Mesothelial cell of epicardium (in vitro differentiated cells): Measurements from ENCODE around the gene QSOX1. TPM values are rescaled to one million over a fixed set of nuclear protein-coding genes. Genes with fewer than 3 reads are reported as not detected.
"Not testable (repeated sequence)": the region's sequence is repeated elsewhere in the genome, so short reads cannot be mapped to it uniquely, and the experiment has no call there.

Source experiments
- DNase-seq, 2 experiments: peaks; one replicate each; pipeline ENCODE4 v3.0.0; 2021; ENCODE audit warnings: low spot score in 2 of 2; ENCODE audit not compliant: unreplicated experiment in 2 of 2
- H3K27ac Mint-ChIP-seq: 2 replicates; pipeline ENCODE4 v1.8.0; 2021; ENCODE audit warnings: mixed read lengths
- H3K27me3 Mint-ChIP-seq: 2 replicates; pipeline ENCODE4 v1.8.0; 2021; ENCODE audit warnings: low read depth, mixed read lengths
- H3K36me3 Mint-ChIP-seq: 2 replicates; pipeline ENCODE4 v1.8.0; 2021; ENCODE audit warnings: mixed read lengths
- H3K4me1 Mint-ChIP-seq: 2 replicates; pipeline ENCODE4 v1.8.0; 2021; ENCODE audit warnings: mixed read lengths
- H3K4me3 Mint-ChIP-seq: 2 replicates; pipeline ENCODE4 v1.8.0; 2021; ENCODE audit warnings: mild to moderate bottlenecking, moderate library complexity, mixed read lengths
- H3K9me3 Mint-ChIP-seq: 2 replicates; pipeline ENCODE4 v1.8.0; 2021; ENCODE audit warnings: mixed read lengths
- CTCF ChIP-seq: fragments of 200-600 bp; sonication (generic); IDR thresholded peaks from one replicate; pipeline ENCODE4 v1.5.0; 2021; ENCODE audit warnings: antibody characterized with exemption; ENCODE audit not compliant: unreplicated experiment
- total RNA-seq: library from RNA; stranded (reverse); gene quantifications from 3 replicates; pipeline ENCODE4 v1.2.1, GENCODE V29; 2021

QSOX1 gene
- total RNA-seq, 1 donor from 2014 or later: 70.6 TPM

GRCh38 chr1:180131510-180131909, 23.2 kb upstream of the QSOX1 start:
- DNase-seq: no peak
- Mint-ChIP-seq H3K9me3 (peaks cover 7% of the 10 kb centered on the region), H3K4me3 (no peak overlapping the region), H3K4me1 (no peaks in the 10 kb centered on the region), H3K27me3 (peaks cover 16% of the 10 kb centered on the region), H3K27ac (no peak overlapping the region), H3K36me3 (no peaks in the 10 kb centered on the region)
- TF ChIP-seq CTCF: no peak

GRCh38 chr1:180133193-180133592, 21.5 kb upstream of the QSOX1 start:
- H3K4me1 Mint-ChIP-seq: no peaks in the 10 kb centered on the region

GRCh38 chr1:180133688-180134087, 21.0 kb upstream of the QSOX1 start:
- not testable (repeated sequence) for H3K36me3 Mint-ChIP-seq, H3K27ac Mint-ChIP-seq, H3K4me1 Mint-ChIP-seq, DNase-seq, H3K4me3 Mint-ChIP-seq
- Mint-ChIP-seq H3K27me3 (peaks cover 21% of the 10 kb centered on the region), H3K9me3 (peaks cover 15% of the 10 kb centered on the region)

More at GRCh38 chr1:180133193-180133592, 21.5 kb upstream of the QSOX1 start:
- Mint-ChIP-seq H3K27ac (no peak overlapping the region), H3K27me3 (peaks cover 21% of the 10 kb centered on the region), H3K4me3 (no peak overlapping the region), H3K36me3 (no peaks in the 10 kb centered on the region), H3K9me3 (peaks cover 15% of the 10 kb centered on the region)
- DNase-seq: no peak
- TF ChIP-seq CTCF: no peak

- Mint-ChIP-seq H3K27me3 (peaks cover 21% of the 10 kb centered on the region), H3K4me3 (no peak overlapping the region), H3K27ac (no peak overlapping the region), H3K9me3 (peaks cover 15% of the 10 kb centered on the region), H3K36me3 (no peaks in the 10 kb centered on the region), H3K4me1 (no peaks in the 10 kb centered on the region)
- TF ChIP-seq CTCF: no peak
- no peak for DNase-seq
Observed at GRCh38 chr1:180135535-180135934, 19.1 kb upstream of the QSOX1 start.

GRCh38 chr1:180136331-180136967, 18.2 kb upstream of the QSOX1 start:
- no peak overlapping the region for H3K4me3 Mint-ChIP-seq

GRCh38 chr1:180136968-180137356, 17.7 kb upstream of the QSOX1 start:
- no peaks in the 10 kb centered on the region for H3K36me3 Mint-ChIP-seq
- no peak overlapping the region for H3K27ac Mint-ChIP-seq
- TF ChIP-seq CTCF: no peak
- no peak for DNase-seq
- no peak overlapping the region for H3K4me3 Mint-ChIP-seq
- no peaks in the 10 kb centered on the region for H3K4me1 Mint-ChIP-seq
- H3K9me3 Mint-ChIP-seq: peaks cover 15% of the 10 kb centered on the region
- peaks cover 18% of the 10 kb centered on the region for H3K27me3 Mint-ChIP-seq

More at GRCh38 chr1:180136331-180136967, 18.2 kb upstream of the QSOX1 start:
- Mint-ChIP-seq H3K27me3 (peaks cover 21% of the 10 kb centered on the region), H3K36me3 (no peaks in the 10 kb centered on the region), H3K9me3 (peaks cover 15% of the 10 kb centered on the region), H3K4me1 (no peaks in the 10 kb centered on the region), H3K27ac (no peak overlapping the region)
- no peak for DNase-seq
- TF ChIP-seq CTCF: no peak
